Cortex of kidney (tissue), 1 donor: ENCODE measurements around the gene RBM33.

Experiments
- DNase-seq: peaks from one replicate; lab custom pipeline; 2025; lab: John Stamatoyannopoulos, UW

Gene RBM33

GRCh38 chr7:155727616-155728015 lies 83.2 kb downstream of the RBM33 start:
- DNase-seq: no peak

- no peak for DNase-seq
Measured at GRCh38 chr7:155728116-155728515, 83.7 kb downstream of the RBM33 start.

- DNase-seq: no peak
Measured at GRCh38 chr7:155729847-155730246, 85.4 kb downstream of the RBM33 start.

- no peak for DNase-seq
Measured at GRCh38 chr7:155731380-155731779, 86.9 kb downstream of the RBM33 start.

- no peak for DNase-seq
Measured at GRCh38 chr7:155731871-155732270, 87.4 kb downstream of the RBM33 start.

GRCh38 chr7:155732286-155732685 lies 87.8 kb downstream of the RBM33 start:
- no peak for DNase-seq

- DNase-seq: no peak
Measured at GRCh38 chr7:155733582-155734444, 89.4 kb downstream of the RBM33 start.

- DNase-seq: no peak
Measured at GRCh38 chr7:155734445-155734809, 90.0 kb downstream of the RBM33 start.

GRCh38 chr7:155735442-155736115 lies 91.1 kb downstream of the RBM33 start:
- DNase-seq: no peak

GRCh38 chr7:155737590-155737989 lies 93.1 kb downstream of the RBM33 start:
- DNase-seq: no peak

- no peak for DNase-seq
Measured at GRCh38 chr7:155738104-155738503, 93.6 kb downstream of the RBM33 start.

GRCh38 chr7:155738652-155739537 lies 94.4 kb downstream of the RBM33 start:
- DNase-seq: no peak

GRCh38 chr7:155739538-155740143 lies 95.2 kb downstream of the RBM33 start:
- DNase-seq: no peak

- DNase-seq: no peak
Measured at GRCh38 chr7:155741082-155741481, 96.6 kb downstream of the RBM33 start.

GRCh38 chr7:155741805-155742204 lies 97.3 kb downstream of the RBM33 start:
- no peak for DNase-seq

- no peak for DNase-seq
Measured at GRCh38 chr7:155743177-155743576, 98.7 kb downstream of the RBM33 start.

GRCh38 chr7:155744971-155745683 lies 100.7 kb downstream of the RBM33 start:
- DNase-seq: no peak

- no peak for DNase-seq
Measured at GRCh38 chr7:155745737-155746136, 101.3 kb downstream of the RBM33 start.

- no peak for DNase-seq
Measured at GRCh38 chr7:155746188-155746587, 101.7 kb downstream of the RBM33 start.

GRCh38 chr7:155747209-155747608 lies 102.7 kb downstream of the RBM33 start:
- DNase-seq: no peak

- DNase-seq: no peak
Measured at GRCh38 chr7:155749578-155749977, 105.1 kb downstream of the RBM33 start.
